GM23248 (cell line): ENCODE measurements around the gene ACOT7. TPM values are rescaled to one million over a fixed set of nuclear protein-coding genes. Genes with fewer than 3 reads are reported as not detected.

ENCODE experiments used
- DNase-seq: peaks from one replicate; pipeline ENCODE4 v3.0.0-alpha.2; 2015
- H2AFZ ChIP-seq: fragments of 200-600 bp; sonication (generic); 2 replicates; pipeline ENCODE4 v1.6.1; 2016; ENCODE audit warnings: antibody characterized with exemption
- H3F3A ChIP-seq: fragments of 200-600 bp; sonication (generic); 2 replicates; pipeline ENCODE4 v1.6.1; 2016; ENCODE audit warnings: mild to moderate bottlenecking, antibody characterized with exemption, mixed run types; ENCODE audit not compliant: insufficient read depth
- H3K27ac ChIP-seq: fragments of 200-600 bp; sonication (generic); 2 replicates; pipeline ENCODE4 v1.5.1; 2016; ENCODE audit warnings: mild to moderate bottlenecking
- H3K27me3 ChIP-seq: fragments of 200-600 bp; sonication (generic); replicated peaks from 2 replicates; pipeline ENCODE4 v1.6.1; 2016; ENCODE audit warnings: mild to moderate bottlenecking; ENCODE audit not compliant: insufficient read depth
- H3K36me3 ChIP-seq: fragments of 200-600 bp; sonication (generic); 2 replicates; pipeline ENCODE4 v1.6.1; 2016; ENCODE audit warnings: low read depth, mild to moderate bottlenecking
- H3K4me1 ChIP-seq: fragments of 200-600 bp; sonication (generic); 2 replicates; pipeline ENCODE4 v1.6.1; 2016; ENCODE audit warnings: mild to moderate bottlenecking; ENCODE audit not compliant: insufficient read depth
- H3K4me2 ChIP-seq: fragments of 200-600 bp; sonication (generic); one replicate; pipeline ENCODE4 v1.6.1; 2016; ENCODE audit warnings: mild to moderate bottlenecking; ENCODE audit not compliant: unreplicated experiment
- H3K4me3 ChIP-seq: fragments of 200-600 bp; sonication (generic); 2 replicates; pipeline ENCODE4 v1.5.1; 2016; ENCODE audit warnings: mild to moderate bottlenecking
- H3K79me2 ChIP-seq: fragments of 200-600 bp; sonication (generic); 2 replicates; pipeline ENCODE4 v1.6.1; 2016; ENCODE audit warnings: mild to moderate bottlenecking; ENCODE audit not compliant: insufficient read depth
- H3K9ac ChIP-seq: fragments of 200-600 bp; sonication (generic); 2 replicates; pipeline ENCODE4 v1.6.1; 2016; ENCODE audit warnings: mild to moderate bottlenecking
- H3K9me2 ChIP-seq: fragments of 200-600 bp; sonication (generic); 2 replicates; pipeline ENCODE4 v1.6.1; 2016; ENCODE audit warnings: mixed run types, mild to moderate bottlenecking, moderate library complexity; ENCODE audit not compliant: insufficient read depth
- H3K9me3 ChIP-seq: fragments of 200-600 bp; sonication (generic); one replicate; pipeline ENCODE4 v1.6.1; 2017; ENCODE audit warnings: low read depth
- H4K20me1 ChIP-seq: fragments of 200-600 bp; sonication (generic); 2 replicates; pipeline ENCODE4 v1.6.0; 2016; ENCODE audit not compliant: insufficient read depth
- EZH2 ChIP-seq: fragments of 200-600 bp; sonication (generic); IDR thresholded peaks from 2 replicates; pipeline ENCODE4 v1.6.1; 2018; ENCODE audit warnings: antibody characterized with exemption, mild to moderate bottlenecking; ENCODE audit not compliant: insufficient read depth, poor library complexity, severe bottlenecking
- EZH2phosphoT487 ChIP-seq: fragments of 200-600 bp; sonication (generic); IDR thresholded peaks from 2 replicates; pipeline ENCODE4 v1.6.1; 2018; ENCODE audit warnings: antibody characterized with exemption, moderate library complexity, mild to moderate bottlenecking, low read depth; ENCODE audit not compliant: insufficient read depth
- WGBS, 2 experiments: methylation state at CpG; one replicate each; pipeline ENCODE4 v1.1.6; 2015 to 2017; ENCODE audit warnings: low lambda C conversion rate in 2 of 2, low coverage in 1 of 2; ENCODE audit errors: missing lambda C conversion rate in 2 of 2; 5-methylcytosine and 5-hydroxymethylcytosine counted together
- in situ Hi-C: fragments of 300-500 bp; cut with MboI; formaldehyde crosslinking; loops from 2 replicates; pipeline ENCODE4 v1.15.0; 2020
- polyA plus RNA-seq: library from polyadenylated mRNA; unstranded; fragments of >200 nt; fragmentation: Nextera tagmentation; extraction: Ambion mirVana; gene quantifications from 2 replicates; pipeline ENCODE4 v1.2.1, GENCODE V29; 2016
- total RNA-seq: library from RNA; depleted of rRNA; stranded (reverse); fragments of >200 nt; shearing (Covaris generic); gene quantifications from 2 replicates; pipeline ENCODE4 v1.2.3, GENCODE V29; 2014

The ACOT7 gene
- total and polyA plus RNA-seq, 2 experiments from 2014 or later = 25.7 to 74.7 TPM

DNA sequence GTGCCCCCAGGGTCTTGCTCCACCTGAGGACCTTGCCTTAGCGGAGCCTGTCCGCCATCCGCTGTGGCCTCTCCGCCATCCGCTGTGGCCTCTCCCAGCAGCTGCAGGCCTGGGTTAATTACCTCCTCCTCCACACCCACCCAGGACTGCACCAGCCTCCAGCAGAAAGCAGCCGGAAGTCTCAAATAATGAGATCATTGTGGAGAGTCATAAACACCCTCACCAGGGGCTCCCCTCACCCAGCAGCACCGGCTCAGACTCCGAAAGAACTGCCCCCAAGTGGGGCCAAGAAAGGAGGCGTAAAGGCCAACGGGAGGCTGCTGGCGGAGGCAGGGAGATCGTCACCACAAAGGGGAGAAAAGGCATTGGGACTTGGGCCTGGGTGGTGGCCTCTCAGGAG lies 122.0 kb downstream of the ACOT7 start:
- in situ Hi-C loops = no loop called here
- no peak overlapping the region for H3K4me2 ChIP-seq

DNA sequence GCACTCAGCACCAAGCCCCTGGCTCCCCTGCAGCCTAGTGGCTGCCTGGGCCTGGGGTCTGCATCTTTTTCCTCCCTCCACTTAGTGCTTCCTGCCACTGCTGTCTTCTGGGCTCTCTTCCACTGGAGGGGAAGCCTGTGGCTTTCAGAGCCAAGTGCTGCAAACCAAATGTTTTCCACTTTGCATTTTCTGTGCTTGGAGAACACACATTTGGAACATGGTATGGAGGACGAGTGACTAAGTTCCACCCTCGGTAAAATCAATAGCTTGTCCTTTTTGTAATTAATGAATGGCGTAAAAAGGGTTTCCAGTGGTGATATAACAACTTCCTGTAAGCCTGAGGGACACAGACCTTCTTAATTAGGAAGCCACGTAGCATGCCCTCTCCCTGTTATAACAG lies 122.6 kb downstream of the ACOT7 start:
- Histone ChIP-seq H3K27me3 (no peaks in the 10 kb centered on the region), H3K4me3 (no peak overlapping the region), H3K36me3 (no peaks in the 10 kb centered on the region), H3K9me2 (no peaks in the 10 kb centered on the region), H3K4me1 (peaks cover 20% of the 10 kb centered on the region), H3K9me3 (no peaks in the 10 kb centered on the region), H3K9ac (no peak overlapping the region), H3K4me2 (no peak overlapping the region), H3K79me2 (no peaks in the 10 kb centered on the region), H3F3A (0 out of 2 replicates have a peak, but pooled peaks cover 6% of the 10 kb centered on the region), H2AFZ (no peak overlapping the region), H4K20me1 (no peaks in the 10 kb centered on the region), H3K27ac (no peak overlapping the region)
- no peak for TF ChIP-seq EZH2
- TF ChIP-seq EZH2phosphoT487 = no peak
- in situ Hi-C loops = no loop called here
- WGBS, 2 experiments = 30 to 32% methylated on average over 4 of the region's 4 CpGs
- no peak for DNase-seq

More for the DNA sequence above, 122.0 kb downstream of the ACOT7 start:
- Histone ChIP-seq H3K9me3 (no peaks in the 10 kb centered on the region), H3K4me1 (peaks cover 23% of the 10 kb centered on the region), H3K4me3 (no peak overlapping the region), H3K36me3 (no peaks in the 10 kb centered on the region), H2AFZ (no peak overlapping the region), H3K27me3 (no peaks in the 10 kb centered on the region), H3K9me2 (no peaks in the 10 kb centered on the region), H3K27ac (no peak overlapping the region), H3K79me2 (no peaks in the 10 kb centered on the region), H4K20me1 (no peaks in the 10 kb centered on the region), H3F3A (0 out of 2 replicates have a peak, but pooled peaks cover 6% of the 10 kb centered on the region), H3K9ac (no peak overlapping the region)
- TF ChIP-seq EZH2 = no peak
- TF ChIP-seq EZH2phosphoT487 = no peak
- 52 to 58% methylated on average over 12 of the region's 12 CpGs for WGBS, 2 experiments
- peak; percentile 42 for DNase-seq

GRCh38 chr1:6270401-6270800 lies 123.2 kb downstream of the ACOT7 start:
- no peak overlapping the region for H2AFZ ChIP-seq
- no peak overlapping the region for H3K27ac ChIP-seq

DNA sequence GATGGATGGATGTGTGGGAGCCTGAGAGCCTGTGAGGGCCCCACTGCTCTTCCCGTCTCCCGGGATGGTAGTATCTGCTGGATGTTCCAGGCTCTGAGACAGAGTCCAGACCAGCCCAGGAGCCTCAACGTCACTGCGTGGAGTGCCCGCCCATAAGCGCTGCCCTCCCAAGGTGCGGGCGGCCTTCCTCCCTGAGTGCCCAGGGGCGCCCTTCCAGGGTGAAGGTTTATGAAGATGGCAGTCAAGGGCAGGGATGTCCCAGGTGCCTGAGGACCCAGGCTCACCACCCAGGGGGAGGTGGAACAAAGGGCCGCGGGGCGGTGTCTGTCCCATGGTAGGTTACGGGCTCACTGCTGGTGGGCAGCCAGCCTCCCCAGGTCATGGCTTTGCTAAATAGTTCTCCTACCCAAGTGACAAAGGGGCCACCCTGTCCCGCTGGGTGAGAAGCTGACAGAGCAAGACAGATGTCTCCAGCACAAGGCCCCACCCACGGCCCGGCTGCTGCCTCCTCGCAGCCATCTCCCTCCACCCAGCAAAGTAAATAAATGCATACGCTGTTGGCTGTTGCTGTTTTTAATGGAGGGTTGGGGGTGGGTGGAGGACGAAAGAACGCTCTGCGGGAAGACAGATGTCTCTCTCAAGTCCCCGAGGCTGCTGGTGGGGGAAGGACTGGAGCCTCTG lies 123.7 kb downstream of the ACOT7 start:
- no peak overlapping the region for H3K27ac ChIP-seq
- in situ Hi-C loops = no loop called here
- 71 to 72% methylated on average over 22 of the region's 22 CpGs for WGBS, 2 experiments

More at GRCh38 chr1:6270401-6270800, 123.2 kb downstream of the ACOT7 start:
- Histone ChIP-seq H3K36me3 (no peaks in the 10 kb centered on the region), H3K79me2 (no peaks in the 10 kb centered on the region), H3K9me2 (no peaks in the 10 kb centered on the region), H3K9ac (no peak overlapping the region), H3F3A (0 out of 2 replicates have a peak, but pooled peaks cover 6% of the 10 kb centered on the region), H4K20me1 (no peaks in the 10 kb centered on the region), H3K4me2 (no peak overlapping the region), H3K4me3 (no peak overlapping the region), H3K4me1 (peaks cover 17% of the 10 kb centered on the region), H3K9me3 (no peaks in the 10 kb centered on the region), H3K27me3 (no peaks in the 10 kb centered on the region)
- in situ Hi-C loops = no loop called here
- TF ChIP-seq EZH2 = no peak
- TF ChIP-seq EZH2phosphoT487 = no peak
- DNase-seq = no peak
- WGBS, 2 experiments = 71 to 72% methylated on average over 8 of the region's 8 CpGs

More for the DNA sequence above, 123.7 kb downstream of the ACOT7 start:
- no peak overlapping the region for H3K9ac ChIP-seq
- H3K9me2 ChIP-seq = no peaks in the 10 kb centered on the region
- no peaks in the 10 kb centered on the region for H4K20me1 ChIP-seq
- H3K27me3 ChIP-seq = no peaks in the 10 kb centered on the region
- H3K4me2 ChIP-seq = no peak overlapping the region
- H3K4me3 ChIP-seq = no peak overlapping the region
- DNase-seq = no peak
- 0 out of 2 replicates have a peak, but pooled peaks cover 6% of the 10 kb centered on the region for H3F3A ChIP-seq
- TF ChIP-seq EZH2 = no peak
- TF ChIP-seq EZH2phosphoT487 = no peak
- no peak overlapping the region for H2AFZ ChIP-seq
- H3K4me1 ChIP-seq = peaks cover 17% of the 10 kb centered on the region
- H3K9me3 ChIP-seq = no peaks in the 10 kb centered on the region
- no peaks in the 10 kb centered on the region for H3K79me2 ChIP-seq
- no peaks in the 10 kb centered on the region for H3K36me3 ChIP-seq
